Brain microvascular endothelial cell (primary cell): ENCODE measurements around the gene PILRB.
"Not testable (repeated sequence)": the region's sequence is repeated elsewhere in the genome, so short reads cannot be mapped to it uniquely, and the experiment has no call there.

Experiments used
- DNase-seq: peaks from one replicate; pipeline ENCODE4 v3.0.0-alpha.2; 2020
- H3K27ac ChIP-seq: fragments of 250-450 bp; sonication (Bioruptor Pico); 2 replicates; pipeline ENCODE4 v1.5.1; 2020; ENCODE audit warnings: mild to moderate bottlenecking, moderate library complexity
- H3K27me3 ChIP-seq: fragments of 250-450 bp; sonication (Bioruptor Pico); replicated peaks from 2 replicates; pipeline ENCODE4 v1.5.1; 2020; ENCODE audit warnings: mild to moderate bottlenecking
- H3K36me3 ChIP-seq: fragments of 250-450 bp; sonication (Bioruptor Pico); replicated peaks from 2 replicates; pipeline ENCODE4 v1.5.1; 2020; ENCODE audit warnings: mild to moderate bottlenecking
- H3K4me3 ChIP-seq: 2 replicates; pipeline ENCODE4 v1.5.1; 2011; ENCODE audit warnings: low read depth, mild to moderate bottlenecking, control low read depth, low read length, moderate library complexity
- in situ Hi-C: cut with HindIII; loops from 2 replicates; pipeline ENCODE4 v1.10.0; 2017; ENCODE audit warnings: low sequenced_read_pairs, low pct_ligation_motif_present
- TF ChIP-seq, protein P1 (sequence below): IDR thresholded peaks from 2 replicates; pipeline ENCODE4 v1.5.1; 2011; ENCODE audit warnings: low read depth, mild to moderate bottlenecking, moderate library complexity, low read length, control low read depth, inconsistent platforms; ENCODE audit errors: missing control alignments

The PILRB gene

DNA sequence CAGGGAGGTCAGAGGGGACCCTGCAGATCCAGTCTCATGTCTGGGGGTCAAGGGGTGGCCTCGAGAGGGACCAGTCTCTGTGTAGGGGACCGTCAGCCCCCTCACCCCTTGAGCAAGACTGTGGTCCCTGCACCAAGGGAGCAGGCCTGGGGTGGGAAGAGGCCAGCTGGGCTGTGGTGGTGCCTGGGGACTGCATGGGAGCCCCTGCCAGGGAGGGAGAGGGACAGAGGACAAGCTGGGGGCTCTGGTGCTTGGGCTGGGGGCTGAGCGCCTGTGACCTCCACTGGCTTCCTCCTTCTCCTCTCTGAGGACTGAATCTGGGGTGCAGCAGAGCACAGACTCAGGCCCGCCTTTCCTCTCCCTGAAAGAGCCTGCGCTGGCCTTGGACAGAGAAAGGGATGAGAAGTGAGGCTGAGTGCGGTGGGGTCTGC, 771 bp upstream of the PILRB start:
- H3K27ac ChIP-seq: no peak overlapping the region
- no peak for DNase-seq
- H3K27me3 ChIP-seq: no peaks in the 10 kb centered on the region
- peaks cover 88% of the 10 kb centered on the region for H3K36me3 ChIP-seq
- in situ Hi-C loops: no loop called here
- TF ChIP-seq, protein P1, sequence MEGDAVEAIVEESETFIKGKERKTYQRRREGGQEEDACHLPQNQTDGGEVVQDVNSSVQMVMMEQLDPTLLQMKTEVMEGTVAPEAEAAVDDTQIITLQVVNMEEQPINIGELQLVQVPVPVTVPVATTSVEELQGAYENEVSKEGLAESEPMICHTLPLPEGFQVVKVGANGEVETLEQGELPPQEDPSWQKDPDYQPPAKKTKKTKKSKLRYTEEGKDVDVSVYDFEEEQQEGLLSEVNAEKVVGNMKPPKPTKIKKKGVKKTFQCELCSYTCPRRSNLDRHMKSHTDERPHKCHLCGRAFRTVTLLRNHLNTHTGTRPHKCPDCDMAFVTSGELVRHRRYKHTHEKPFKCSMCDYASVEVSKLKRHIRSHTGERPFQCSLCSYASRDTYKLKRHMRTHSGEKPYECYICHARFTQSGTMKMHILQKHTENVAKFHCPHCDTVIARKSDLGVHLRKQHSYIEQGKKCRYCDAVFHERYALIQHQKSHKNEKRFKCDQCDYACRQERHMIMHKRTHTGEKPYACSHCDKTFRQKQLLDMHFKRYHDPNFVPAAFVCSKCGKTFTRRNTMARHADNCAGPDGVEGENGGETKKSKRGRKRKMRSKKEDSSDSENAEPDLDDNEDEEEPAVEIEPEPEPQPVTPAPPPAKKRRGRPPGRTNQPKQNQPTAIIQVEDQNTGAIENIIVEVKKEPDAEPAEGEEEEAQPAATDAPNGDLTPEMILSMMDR: no peak
- no peak overlapping the region for H3K4me3 ChIP-seq

DNA sequence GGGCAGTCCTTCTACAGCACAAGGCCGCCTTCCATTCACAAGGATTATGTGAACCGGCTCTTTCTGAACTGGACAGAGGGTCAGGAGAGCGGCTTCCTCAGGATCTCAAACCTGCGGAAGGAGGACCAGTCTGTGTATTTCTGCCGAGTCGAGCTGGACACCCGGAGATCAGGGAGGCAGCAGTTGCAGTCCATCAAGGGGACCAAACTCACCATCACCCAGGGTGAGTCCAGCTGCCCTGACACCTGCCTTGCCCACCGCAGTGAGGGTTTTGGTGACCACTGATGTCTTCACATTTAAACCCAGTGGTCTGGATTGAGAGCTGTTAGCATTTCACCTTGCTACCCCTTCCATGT, 918 bp downstream of the PILRB start:
- H3K4me3 ChIP-seq: no peak overlapping the region
- no peak overlapping the region for H3K27ac ChIP-seq
- peaks cover 85% of the 10 kb centered on the region for H3K36me3 ChIP-seq
- TF ChIP-seq, protein P1: no peak
- H3K27me3 ChIP-seq: no peaks in the 10 kb centered on the region
- in situ Hi-C loops: no loop called here
- DNase-seq: no peak

DNA sequence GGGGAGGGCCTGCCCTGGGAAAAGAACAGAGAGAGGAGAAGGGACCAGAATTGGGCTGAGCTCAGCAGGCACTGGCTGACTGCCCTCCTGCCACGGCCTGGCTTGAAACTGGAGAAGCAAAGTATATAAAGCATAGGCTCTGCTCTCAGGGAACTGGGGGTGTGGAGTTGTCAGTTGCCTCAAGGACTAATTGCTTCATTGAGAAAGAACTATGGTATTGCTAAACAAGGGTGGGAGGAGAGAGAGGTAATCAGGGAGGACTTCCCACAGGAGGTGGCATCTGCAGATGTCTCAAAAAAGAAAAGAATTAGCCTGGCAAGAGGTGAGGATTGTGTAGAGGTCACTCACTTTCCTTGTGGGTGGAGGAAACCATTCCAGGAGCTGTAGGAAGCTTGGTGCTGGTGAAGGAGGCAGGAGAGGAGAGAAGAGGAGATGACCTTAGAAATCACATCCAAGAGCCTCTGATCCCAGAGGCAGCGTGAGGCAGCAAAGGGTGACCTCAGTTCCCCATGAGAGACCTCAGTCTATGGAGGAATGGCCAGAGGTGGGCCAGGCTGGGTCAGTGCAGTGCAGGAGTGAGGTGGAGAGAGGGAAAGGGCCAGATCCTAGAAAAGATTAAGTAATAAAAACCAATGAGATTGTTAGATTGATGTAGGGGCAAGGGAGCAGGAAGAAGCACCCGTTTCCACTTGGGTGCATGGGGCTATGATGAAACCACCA, 2.4 kb downstream of the PILRB start:
- Histone ChIP-seq H3K27me3 (no peaks in the 10 kb centered on the region), H3K27ac (no peak overlapping the region), H3K4me3 (no peak overlapping the region), H3K36me3 (peaks cover 72% of the 10 kb centered on the region)
- DNase-seq: no peak
- TF ChIP-seq, protein P1: no peak
- in situ Hi-C loops: no loop called here

DNA sequence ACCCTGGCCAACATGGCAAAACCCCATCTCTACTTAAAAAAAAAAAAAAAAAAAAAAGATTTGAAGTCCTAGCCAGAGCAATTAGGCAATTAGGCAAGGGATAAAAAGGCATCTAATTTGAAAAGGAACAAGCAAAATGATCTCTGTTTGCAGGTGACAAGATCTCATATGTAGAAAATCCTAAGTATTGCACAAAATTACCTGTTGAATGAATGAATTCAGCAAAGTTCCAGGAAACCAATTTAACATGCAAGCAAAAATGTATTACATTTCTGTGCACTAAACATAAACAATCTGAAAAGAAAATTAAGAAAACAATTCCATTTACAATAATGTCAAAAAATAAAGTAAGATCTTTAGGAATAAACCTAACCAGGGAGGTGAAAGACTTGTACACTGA, 5.2 kb downstream of the PILRB start:
- in situ Hi-C loops: no loop called here
- Histone ChIP-seq H3K36me3 (peaks cover 51% of the 10 kb centered on the region), H3K27me3 (no peaks in the 10 kb centered on the region), H3K27ac (no peak overlapping the region), H3K4me3 (no peak overlapping the region)
- TF ChIP-seq, protein P1: no peak
- no peak for DNase-seq

DNA sequence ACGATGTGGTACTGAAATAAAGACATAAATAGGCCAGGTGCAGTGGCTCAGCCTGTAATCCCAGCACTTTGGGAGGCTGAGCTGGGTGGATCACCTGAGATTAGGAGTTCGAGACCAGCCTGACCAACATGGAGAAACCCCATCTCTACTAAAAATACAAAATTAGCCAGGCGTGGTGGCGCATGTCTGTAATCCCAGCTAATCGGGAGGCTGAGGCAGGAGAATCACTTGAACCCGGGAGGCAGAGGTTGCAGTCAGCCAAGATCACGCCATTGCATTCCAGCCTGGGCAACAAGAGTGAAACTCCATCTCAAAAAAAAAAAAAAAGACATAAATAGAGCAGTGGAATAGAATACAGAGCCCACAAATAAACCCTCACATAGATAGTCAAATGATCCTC, 5.9 kb downstream of the PILRB start:
- DNase-seq, H3K27ac ChIP-seq, in situ Hi-C loops, H3K4me3 ChIP-seq, H3K27me3 ChIP-seq: not testable (repeated sequence)
- peaks cover 44% of the 10 kb centered on the region for H3K36me3 ChIP-seq

DNA sequence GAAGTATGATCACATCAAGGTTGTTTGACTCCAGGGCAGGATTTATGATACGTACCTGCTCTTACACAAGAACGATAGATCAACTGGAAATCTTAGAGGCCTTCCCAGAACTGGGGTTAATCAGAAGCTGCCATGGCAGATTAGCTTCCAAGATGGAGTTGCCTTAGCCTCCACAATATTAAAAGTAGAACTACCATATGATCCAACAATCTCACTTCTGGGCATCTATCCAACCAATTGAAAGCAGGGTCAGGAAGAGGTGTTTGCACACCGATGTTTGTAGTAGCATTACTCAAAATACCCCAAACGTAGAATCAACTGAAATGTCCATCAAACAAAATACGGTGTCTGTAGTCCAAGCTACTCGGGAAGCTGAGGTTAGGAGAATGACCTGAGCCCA, 6.6 kb downstream of the PILRB start:
- Histone ChIP-seq H3K27me3 (no peaks in the 10 kb centered on the region), H3K4me3 (no peak overlapping the region), H3K36me3 (peaks cover 37% of the 10 kb centered on the region), H3K27ac (no peak overlapping the region)
- DNase-seq: no peak
- in situ Hi-C loops: no loop called here
- TF ChIP-seq, protein P1: no peak

DNA sequence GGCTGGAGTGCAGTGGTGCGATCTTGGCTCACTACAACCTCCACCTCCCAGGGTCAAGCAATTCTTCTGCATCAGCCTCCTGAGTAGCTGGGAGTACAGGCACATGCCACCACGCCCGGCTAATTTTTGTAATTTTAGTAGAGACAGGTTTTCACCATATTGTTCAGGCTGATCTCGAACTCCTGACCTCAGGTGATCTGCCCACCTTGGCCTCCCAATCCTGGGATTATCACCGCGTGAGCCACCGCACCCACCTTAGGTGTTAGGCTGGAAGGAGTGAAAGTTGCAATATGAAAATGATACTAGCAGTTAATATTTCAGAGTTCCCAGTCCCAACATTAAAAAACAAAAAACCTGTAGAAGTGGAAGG, 8.1 kb downstream of the PILRB start:
- H3K36me3 ChIP-seq: peaks cover 22% of the 10 kb centered on the region
- in situ Hi-C loops: not testable (repeated sequence)

More for the DNA sequence above, 8.1 kb downstream of the PILRB start:
- DNase-seq, H3K27ac ChIP-seq, H3K4me3 ChIP-seq, H3K27me3 ChIP-seq: not testable (repeated sequence)
